Astrocyte (in vitro differentiated cells and primary cell): ENCODE results near the gene OCIAD1. TPM values are rescaled to one million over a fixed set of nuclear protein-coding genes. Genes with fewer than 3 reads are reported as not detected.
"Not testable (repeated sequence)": the region's sequence is repeated elsewhere in the genome, so short reads cannot be mapped to it uniquely, and the experiment has no call there.

Experiments used
- DNase-seq: peaks from one replicate; pipeline ENCODE4 v3.0.0-alpha.2; 2010; ENCODE audit warnings: low read depth
- FAIRE-seq: peaks from 2 replicates; lab custom pipeline; 2011; peaks lifted over from hg19 to GRCh38; lab: Jason Lieb, UNC
- H2AFZ ChIP-seq: 2 replicates; pipeline ENCODE4 v1.6.0; 2012; ENCODE audit warnings: low read depth, low read length, inconsistent platforms
- H3K27ac ChIP-seq: 2 replicates; pipeline ENCODE4 v1.5.1; 2011; ENCODE audit warnings: low read depth, low read length, inconsistent platforms
- H3K27me3 ChIP-seq: 2 replicates; pipeline ENCODE4 v1.6.0; 2011; ENCODE audit warnings: low read length, inconsistent platforms; ENCODE audit not compliant: insufficient read depth
- H3K36me3 ChIP-seq: 2 replicates; pipeline ENCODE4 v1.5.1; 2011; ENCODE audit warnings: low read length, inconsistent platforms; ENCODE audit not compliant: insufficient read depth
- H3K4me1 ChIP-seq: 2 replicates; pipeline ENCODE4 v1.5.1; 2011; ENCODE audit warnings: low read length, inconsistent platforms; ENCODE audit not compliant: insufficient read depth
- H3K4me2 ChIP-seq: 2 replicates; pipeline ENCODE4 v1.6.0; 2012; ENCODE audit warnings: low read length, inconsistent platforms
- H3K4me3 ChIP-seq: 2 replicates; pipeline ENCODE4 v1.5.1; 2011; ENCODE audit warnings: low read depth, mild to moderate bottlenecking, low read length, inconsistent platforms; ENCODE audit not compliant: insufficient read depth
- H3K79me2 ChIP-seq: 2 replicates; pipeline ENCODE4 v1.6.0; 2012; ENCODE audit warnings: mild to moderate bottlenecking, low read length, inconsistent platforms; ENCODE audit not compliant: insufficient read depth
- H3K9ac ChIP-seq: 2 replicates; pipeline ENCODE4 v1.6.0; 2012; ENCODE audit warnings: mild to moderate bottlenecking, low read length, inconsistent platforms
- H3K9me3 ChIP-seq: 2 replicates; pipeline ENCODE4 v1.5.1; 2012; ENCODE audit warnings: low read depth, mild to moderate bottlenecking, low read length, inconsistent platforms; ENCODE audit not compliant: insufficient read depth
- H4K20me1 ChIP-seq: 2 replicates; pipeline ENCODE4 v1.6.0; 2012; ENCODE audit warnings: low read length, inconsistent platforms; ENCODE audit not compliant: insufficient read depth
- H3K27ac Mint-ChIP-seq: one replicate; pipeline ENCODE4 v1.8.0; 2021; ENCODE audit warnings: mild to moderate bottlenecking, mixed read lengths; ENCODE audit not compliant: unreplicated experiment
- H3K27me3 Mint-ChIP-seq: one replicate; pipeline ENCODE4 v1.8.0; 2021; ENCODE audit warnings: low read depth, mixed read lengths; ENCODE audit not compliant: unreplicated experiment
- H3K36me3 Mint-ChIP-seq: one replicate; pipeline ENCODE4 v1.8.0; 2021; ENCODE audit warnings: low read depth, mixed read lengths; ENCODE audit not compliant: unreplicated experiment
- H3K4me1 Mint-ChIP-seq: one replicate; pipeline ENCODE4 v1.8.0; 2021; ENCODE audit warnings: low read depth, mixed read lengths; ENCODE audit not compliant: unreplicated experiment
- H3K4me3 Mint-ChIP-seq: one replicate; pipeline ENCODE4 v1.8.0; 2021; ENCODE audit warnings: mild to moderate bottlenecking, moderate library complexity, mixed read lengths; ENCODE audit not compliant: unreplicated experiment
- H3K9me3 Mint-ChIP-seq: one replicate; pipeline ENCODE4 v1.8.0; 2021; ENCODE audit warnings: mild to moderate bottlenecking, mixed read lengths; ENCODE audit not compliant: unreplicated experiment
- CTCF ChIP-seq: IDR thresholded peaks from 2 replicates; pipeline ENCODE4 v1.5.1; 2011; ENCODE audit warnings: low read depth, mild to moderate bottlenecking, inconsistent platforms, low read length, moderate library complexity; ENCODE audit not compliant: insufficient read depth
- EZH2 ChIP-seq: IDR thresholded peaks from 2 replicates; pipeline ENCODE4 v1.6.1; 2012; ENCODE audit warnings: mild to moderate bottlenecking, low read length, inconsistent platforms; ENCODE audit not compliant: insufficient read depth
- total RNA-seq: library from RNA; stranded (reverse); gene quantifications from 2 replicates; pipeline ENCODE4 v1.2.1, GENCODE V29; 2021

Gene OCIAD1
- total RNA-seq, 1 donor from 2014 or later, result 144 TPM

DNA sequence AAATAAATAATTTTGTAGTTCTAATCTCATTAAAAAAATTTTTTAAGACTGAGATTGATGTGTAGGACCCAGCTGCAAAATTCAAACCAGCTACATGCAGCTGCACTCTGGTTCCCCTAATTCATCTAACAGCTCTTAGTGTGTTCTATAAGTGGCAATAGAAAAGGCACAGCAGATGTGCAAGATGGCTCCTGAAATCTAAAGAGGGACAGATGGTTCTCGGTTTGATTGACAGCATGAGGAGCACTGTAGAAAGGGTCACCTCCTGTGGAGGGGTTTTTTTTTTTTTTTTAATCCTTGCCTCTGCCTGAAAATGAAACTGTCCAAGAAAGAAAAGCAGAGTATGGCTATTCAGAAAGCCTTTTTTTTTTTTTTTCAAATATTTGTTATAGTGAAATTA lies 16.9 kb upstream of the OCIAD1 start:
- no peak for FAIRE-seq
- H3K9me3 Mint-ChIP-seq, result no peaks in the 10 kb centered on the region

DNA sequence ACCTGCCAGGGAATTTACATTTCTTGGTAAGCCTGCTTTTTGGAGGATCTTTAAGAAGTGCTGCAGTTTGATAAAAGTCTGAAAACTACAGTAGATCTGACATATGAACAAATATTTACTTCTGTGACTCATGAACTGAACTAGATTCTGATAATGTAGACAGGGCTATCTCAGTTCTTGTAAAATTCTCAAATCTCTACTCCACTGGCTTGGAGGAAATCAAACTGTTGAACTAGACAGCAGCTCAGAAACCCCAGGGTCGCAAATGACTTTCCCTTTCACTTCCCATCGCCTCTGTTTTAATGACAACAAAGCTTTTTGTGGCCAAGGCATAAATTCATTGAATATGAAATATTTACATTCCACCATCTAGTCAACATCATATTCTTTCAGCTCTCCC lies 15.4 kb upstream of the OCIAD1 start:
- Histone ChIP-seq H3K9ac (no peak overlapping the region), H3K27ac (no peak overlapping the region), H3K4me3 (no peak overlapping the region), H3K4me2 (no peak overlapping the region), H2AFZ (no peak overlapping the region), H3K4me1 (no peaks in the 10 kb centered on the region), H3K79me2 (no peaks in the 10 kb centered on the region), H3K27me3 (no peaks in the 10 kb centered on the region), H3K36me3 (no peaks in the 10 kb centered on the region), H4K20me1 (no peaks in the 10 kb centered on the region), H3K9me3 (no peaks in the 10 kb centered on the region)
- Mint-ChIP-seq H3K9me3 (no peaks in the 10 kb centered on the region), H3K27ac (no peak overlapping the region), H3K4me1 (no peaks in the 10 kb centered on the region), H3K4me3 (no peak overlapping the region), H3K27me3 (no peaks in the 10 kb centered on the region), H3K36me3 (no peaks in the 10 kb centered on the region)
- TF ChIP-seq CTCF (no peak), EZH2 (no peak)
- no peak for FAIRE-seq
- no peak for DNase-seq

More for the DNA sequence above, 16.9 kb upstream of the OCIAD1 start:
- Histone ChIP-seq H3K9ac (no peak overlapping the region), H3K27me3 (no peaks in the 10 kb centered on the region), H3K36me3 (no peaks in the 10 kb centered on the region), H3K4me1 (no peaks in the 10 kb centered on the region), H3K4me2 (no peak overlapping the region), H3K4me3 (no peak overlapping the region), H3K27ac (no peak overlapping the region), H3K9me3 (no peaks in the 10 kb centered on the region), H2AFZ (no peak overlapping the region), H3K79me2 (no peaks in the 10 kb centered on the region), H4K20me1 (no peaks in the 10 kb centered on the region)
- Mint-ChIP-seq H3K4me3 (no peak overlapping the region), H3K36me3 (no peaks in the 10 kb centered on the region), H3K27me3 (no peaks in the 10 kb centered on the region), H3K27ac (no peak overlapping the region), H3K4me1 (no peaks in the 10 kb centered on the region)
- DNase-seq, result no peak
- no peak for TF ChIP-seq CTCF
- TF ChIP-seq EZH2, result no peak

DNA sequence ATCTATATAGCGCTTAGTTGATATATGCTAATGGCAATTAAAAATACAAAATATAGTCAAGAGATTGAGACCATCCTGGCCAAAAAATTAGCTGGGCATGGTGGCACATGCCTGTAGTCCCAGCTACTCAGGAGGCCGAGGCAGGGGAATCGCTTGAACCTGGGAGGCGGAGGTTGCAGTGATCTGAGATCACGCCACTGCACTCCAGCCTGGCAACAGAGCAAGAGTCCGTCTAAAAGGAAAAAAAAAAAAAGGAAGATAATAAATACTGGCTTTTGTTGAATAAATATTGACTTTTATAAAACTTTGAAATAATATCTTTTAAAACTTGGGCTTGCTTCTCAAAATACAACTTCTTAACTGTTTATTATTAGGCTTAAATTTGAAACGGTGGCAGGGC lies 14.6 kb upstream of the OCIAD1 start:
- not testable (repeated sequence) for H3K27ac Mint-ChIP-seq, H3K9me3 ChIP-seq, FAIRE-seq, H3K36me3 Mint-ChIP-seq, H3K4me2 ChIP-seq, H3K79me2 ChIP-seq, H3K9me3 Mint-ChIP-seq, H4K20me1 ChIP-seq, H2AFZ ChIP-seq, H3K4me1 ChIP-seq, DNase-seq, H3K4me3 Mint-ChIP-seq, H3K27me3 Mint-ChIP-seq, H3K27me3 ChIP-seq, H3K4me1 Mint-ChIP-seq, H3K4me3 ChIP-seq, H3K9ac ChIP-seq, H3K36me3 ChIP-seq, H3K27ac ChIP-seq
